Panc1 (cell line): ENCODE measurements around the gene NTSR2. TPM values are rescaled to one million over a fixed set of nuclear protein-coding genes. Genes with fewer than 3 reads are reported as not detected.

Source experiments
- ATAC-seq: fragments of 200-7000 bp; cut with Tn5 transposase; 2 replicates; pipeline ENCODE4 v1.9.1; 2020; ENCODE audit warnings: mild to moderate bottlenecking, moderate library complexity
- BruUV-seq: library from RNA; stranded (reverse); fragments of 400-500 nt; replicated peaks from 2 replicates; lab custom pipeline; 2021; lab: Mats Ljungman, UMichigan
- CTCF ChIA-PET: fragments of 300-600 bp; sonication (Branson Sonifier 250); formaldehyde crosslinking; loops from one replicate; lab custom pipeline; 2022; ENCODE audit warnings: antibody characterized with exemption; lab: Charles Lee
- POLR2A ChIA-PET: fragments of 300-600 bp; sonication (Branson Sonifier 250); formaldehyde crosslinking; loops from one replicate; lab custom pipeline; 2022; ENCODE audit warnings: antibody characterized with exemption; lab: Charles Lee
- DNase-seq: peaks from one replicate; pipeline ENCODE4 v3.0.0-alpha.2; 2010; ENCODE audit warnings: low read depth, low spot score
- H3K27ac ChIP-seq: 2 replicates; pipeline ENCODE4 v1.5.1; 2011; ENCODE audit warnings: mild to moderate bottlenecking, low read length, inconsistent platforms
- H3K27me3 ChIP-seq: fragments of 200-500 bp; sonication (Bioruptor generic); 2 replicates; pipeline ENCODE4 v1.6.0; 2014; ENCODE audit warnings: low read length, inconsistent platforms; ENCODE audit not compliant: control insufficient read depth, insufficient read depth
- H3K36me3 ChIP-seq: fragments of 200-500 bp; sonication (Bioruptor generic); 2 replicates; pipeline ENCODE4 v1.5.1; 2014; ENCODE audit warnings: inconsistent platforms, mild to moderate bottlenecking, low read length, moderate library complexity; ENCODE audit not compliant: control insufficient read depth, insufficient read depth
- H3K4me1 ChIP-seq: 2 replicates; pipeline ENCODE4 v1.5.1; 2011; ENCODE audit warnings: inconsistent platforms, mild to moderate bottlenecking, low read length, moderate library complexity; ENCODE audit not compliant: control insufficient read depth, insufficient read depth
- H3K4me3 ChIP-seq, 2 experiments: 2 replicates each; pipeline ENCODE4 v1.5.1; 2011 to 2012; ENCODE audit warnings: low read depth in 2 of 2, low read length in 2 of 2, mild to moderate bottlenecking in 2 of 2, inconsistent platforms in 1 of 2, moderate library complexity in 1 of 2
- H3K9me3 ChIP-seq: fragments of 200-500 bp; sonication (Bioruptor generic); 2 replicates; pipeline ENCODE4 v1.5.1; 2014; ENCODE audit warnings: low read depth, mild to moderate bottlenecking, inconsistent platforms, low read length, moderate library complexity; ENCODE audit not compliant: control insufficient read depth, insufficient read depth
- POLR2AphosphoS5 ChIP-seq: IDR thresholded peaks from 2 replicates; pipeline ENCODE4 v1.6.1; 2012; ENCODE audit warnings: mild to moderate bottlenecking, low read depth, low read length, moderate library complexity
- SIN3A ChIP-seq: IDR thresholded peaks from 2 replicates; pipeline ENCODE4 v1.6.1; 2012; ENCODE audit warnings: low read depth, mild to moderate bottlenecking, low read length, moderate library complexity, borderline replicate concordance; ENCODE audit not compliant: insufficient read depth
- TCF7L2 ChIP-seq: IDR thresholded peaks from 2 replicates; pipeline ENCODE4 v1.6.1; 2011; ENCODE audit warnings: mild to moderate bottlenecking, low read depth, low read length, inconsistent platforms
- in situ Hi-C: cut with HindIII; loops from 2 replicates; pipeline ENCODE4 v1.10.0; 2016; ENCODE audit warnings: low sequenced_read_pairs, low pct_unique_long_range_greater_than_20kb
- intact Hi-C: fragments of 100-400 bp; cut with micrococcal nuclease; formaldehyde crosslinking; loops from one replicate; pipeline ENCODE4 v1.10.0; 2022; ENCODE audit not compliant: unreplicated experiment
- total RNA-seq: library from RNA; stranded (reverse); gene quantifications from one replicate; pipeline ENCODE4 v1.2.1, GENCODE V29; 2021; ENCODE audit not compliant: unreplicated experiment
- TF ChIP-seq, protein P1 (sequence below): fragments of 450-650 bp; IDR thresholded peaks from 2 replicates; pipeline ENCODE4 v1.5.1; 2017; ENCODE audit warnings: mild to moderate bottlenecking
- TF ChIP-seq, protein P2 (sequence below), 2 experiments: IDR thresholded peaks; 2 replicates each; pipeline ENCODE4 v1.6.1; 2011 to 2012; ENCODE audit warnings: low read depth in 2 of 2, control low read depth in 1 of 2, low read length in 1 of 2, mild to moderate bottlenecking in 1 of 2, moderate library complexity in 1 of 2; ENCODE audit not compliant: insufficient read depth in 1 of 2

NTSR2 gene
- total RNA-seq, 1 experiment from 2014 or later, result 0.15 TPM

DNA sequence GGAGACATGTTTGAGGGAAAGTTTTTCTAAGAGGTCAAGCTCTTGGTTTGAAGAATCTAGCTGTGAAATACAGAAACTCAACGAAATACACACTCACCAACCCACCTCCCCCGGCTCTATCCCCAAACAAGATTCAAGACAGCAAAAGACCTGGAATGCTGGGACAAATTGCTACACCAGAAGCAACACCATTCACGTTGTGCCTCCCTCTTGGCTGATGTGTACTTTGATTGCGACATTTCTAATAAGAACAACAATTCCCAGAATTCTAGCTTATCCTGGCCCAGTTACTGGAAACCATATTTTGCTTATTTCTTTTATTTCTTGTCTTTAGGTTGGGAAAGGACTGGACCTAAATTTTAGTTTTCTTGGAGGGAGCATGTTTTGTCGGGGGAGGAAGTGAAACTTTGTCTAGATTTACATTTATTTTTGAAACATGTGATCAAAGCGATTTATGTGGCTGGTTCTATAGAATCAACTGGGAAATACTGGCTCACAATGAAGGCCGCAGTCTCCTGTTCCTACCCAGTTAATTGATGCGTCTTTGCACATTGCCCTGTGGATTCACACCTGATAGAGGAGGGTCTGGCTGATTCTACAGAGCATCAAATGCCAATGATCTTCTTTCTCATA lies 46.8 kb upstream of the NTSR2 start:
- H3K27ac ChIP-seq, result no peak overlapping the region
- no TSS peak for BruUV-seq
- no peaks in the 10 kb centered on the region for H3K36me3 ChIP-seq
- ATAC-seq (no peak), DNase-seq (no peak)
- H3K4me1 ChIP-seq, result no peaks in the 10 kb centered on the region
- POLR2A ChIA-PET, result no interaction called here
- intact Hi-C loops (no loop called here), in situ Hi-C loops (no loop called here)
- TF ChIP-seq, protein P1, sequence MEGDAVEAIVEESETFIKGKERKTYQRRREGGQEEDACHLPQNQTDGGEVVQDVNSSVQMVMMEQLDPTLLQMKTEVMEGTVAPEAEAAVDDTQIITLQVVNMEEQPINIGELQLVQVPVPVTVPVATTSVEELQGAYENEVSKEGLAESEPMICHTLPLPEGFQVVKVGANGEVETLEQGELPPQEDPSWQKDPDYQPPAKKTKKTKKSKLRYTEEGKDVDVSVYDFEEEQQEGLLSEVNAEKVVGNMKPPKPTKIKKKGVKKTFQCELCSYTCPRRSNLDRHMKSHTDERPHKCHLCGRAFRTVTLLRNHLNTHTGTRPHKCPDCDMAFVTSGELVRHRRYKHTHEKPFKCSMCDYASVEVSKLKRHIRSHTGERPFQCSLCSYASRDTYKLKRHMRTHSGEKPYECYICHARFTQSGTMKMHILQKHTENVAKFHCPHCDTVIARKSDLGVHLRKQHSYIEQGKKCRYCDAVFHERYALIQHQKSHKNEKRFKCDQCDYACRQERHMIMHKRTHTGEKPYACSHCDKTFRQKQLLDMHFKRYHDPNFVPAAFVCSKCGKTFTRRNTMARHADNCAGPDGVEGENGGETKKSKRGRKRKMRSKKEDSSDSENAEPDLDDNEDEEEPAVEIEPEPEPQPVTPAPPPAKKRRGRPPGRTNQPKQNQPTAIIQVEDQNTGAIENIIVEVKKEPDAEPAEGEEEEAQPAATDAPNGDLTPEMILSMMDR, result no peak
- no peaks in the 10 kb centered on the region for H3K27me3 ChIP-seq
- CTCF ChIA-PET, result interaction anchor here (0.7 kb wide), 1 partner anchor 96 kb away, joined by 3 read pairs; no protein-coding TSS in a partner anchor
- H3K9me3 ChIP-seq, result no peaks in the 10 kb centered on the region
- H3K4me3 ChIP-seq, result no peak overlapping the region

DNA sequence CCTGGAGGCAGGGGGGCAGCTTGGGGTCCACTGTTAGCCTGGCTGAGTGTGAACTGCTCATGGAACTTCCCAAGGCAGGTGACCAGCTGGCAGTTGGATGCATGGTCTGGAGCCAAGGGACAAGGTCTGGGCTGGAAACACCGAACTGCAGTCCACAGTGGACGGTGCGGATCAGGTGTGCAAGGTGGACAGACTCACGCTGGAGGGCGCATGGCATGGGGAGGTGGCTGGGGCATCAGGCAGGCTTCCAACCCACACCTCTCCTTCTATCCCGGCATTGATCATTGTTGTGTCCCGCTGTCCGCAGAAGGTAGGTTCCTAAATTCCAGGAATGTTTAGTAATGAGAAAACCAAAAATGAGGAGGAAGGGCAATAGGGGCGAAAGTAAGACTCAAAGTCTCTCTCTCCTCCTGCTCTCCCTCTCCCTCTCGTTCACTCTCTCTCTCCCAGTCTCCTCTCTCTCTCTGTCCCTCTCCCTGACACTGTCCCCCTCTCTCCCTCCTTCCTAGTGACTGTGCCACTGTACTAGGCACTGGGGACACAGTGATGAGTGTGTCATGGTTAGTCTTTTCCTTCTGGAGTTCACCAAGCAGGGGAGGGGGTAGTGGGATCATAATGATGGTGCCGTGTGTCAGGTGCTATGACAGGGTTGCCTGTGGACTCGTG lies 46.1 kb upstream of the NTSR2 start:
- H3K4me3 ChIP-seq, result no peak overlapping the region
- TF ChIP-seq, protein P2, sequence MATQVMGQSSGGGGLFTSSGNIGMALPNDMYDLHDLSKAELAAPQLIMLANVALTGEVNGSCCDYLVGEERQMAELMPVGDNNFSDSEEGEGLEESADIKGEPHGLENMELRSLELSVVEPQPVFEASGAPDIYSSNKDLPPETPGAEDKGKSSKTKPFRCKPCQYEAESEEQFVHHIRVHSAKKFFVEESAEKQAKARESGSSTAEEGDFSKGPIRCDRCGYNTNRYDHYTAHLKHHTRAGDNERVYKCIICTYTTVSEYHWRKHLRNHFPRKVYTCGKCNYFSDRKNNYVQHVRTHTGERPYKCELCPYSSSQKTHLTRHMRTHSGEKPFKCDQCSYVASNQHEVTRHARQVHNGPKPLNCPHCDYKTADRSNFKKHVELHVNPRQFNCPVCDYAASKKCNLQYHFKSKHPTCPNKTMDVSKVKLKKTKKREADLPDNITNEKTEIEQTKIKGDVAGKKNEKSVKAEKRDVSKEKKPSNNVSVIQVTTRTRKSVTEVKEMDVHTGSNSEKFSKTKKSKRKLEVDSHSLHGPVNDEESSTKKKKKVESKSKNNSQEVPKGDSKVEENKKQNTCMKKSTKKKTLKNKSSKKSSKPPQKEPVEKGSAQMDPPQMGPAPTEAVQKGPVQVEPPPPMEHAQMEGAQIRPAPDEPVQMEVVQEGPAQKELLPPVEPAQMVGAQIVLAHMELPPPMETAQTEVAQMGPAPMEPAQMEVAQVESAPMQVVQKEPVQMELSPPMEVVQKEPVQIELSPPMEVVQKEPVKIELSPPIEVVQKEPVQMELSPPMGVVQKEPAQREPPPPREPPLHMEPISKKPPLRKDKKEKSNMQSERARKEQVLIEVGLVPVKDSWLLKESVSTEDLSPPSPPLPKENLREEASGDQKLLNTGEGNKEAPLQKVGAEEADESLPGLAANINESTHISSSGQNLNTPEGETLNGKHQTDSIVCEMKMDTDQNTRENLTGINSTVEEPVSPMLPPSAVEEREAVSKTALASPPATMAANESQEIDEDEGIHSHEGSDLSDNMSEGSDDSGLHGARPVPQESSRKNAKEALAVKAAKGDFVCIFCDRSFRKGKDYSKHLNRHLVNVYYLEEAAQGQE (IDR thresholded peaks at IDR 0.05; ENCODE audit: insufficient read depth in 1 of 2, low read depth in 2 of 2, low read length in 1 of 2), result no peak
- in situ Hi-C loops (no loop called here), intact Hi-C loops (no loop called here)
- no peak for DNase-seq
- ChIA-PET POLR2A (no interaction called here), CTCF (interaction anchor here (0.7 kb wide), 1 partner anchor 95 kb away, joined by 3 read pairs; no protein-coding TSS in a partner anchor)
- H3K27ac ChIP-seq, result no peak overlapping the region
- ATAC-seq, result no peak
- no peaks in the 10 kb centered on the region for H3K27me3 ChIP-seq
- no TSS peak for BruUV-seq
- no peaks in the 10 kb centered on the region for H3K9me3 ChIP-seq
- H3K4me1 ChIP-seq, result no peaks in the 10 kb centered on the region
- no peaks in the 10 kb centered on the region for H3K36me3 ChIP-seq

DNA sequence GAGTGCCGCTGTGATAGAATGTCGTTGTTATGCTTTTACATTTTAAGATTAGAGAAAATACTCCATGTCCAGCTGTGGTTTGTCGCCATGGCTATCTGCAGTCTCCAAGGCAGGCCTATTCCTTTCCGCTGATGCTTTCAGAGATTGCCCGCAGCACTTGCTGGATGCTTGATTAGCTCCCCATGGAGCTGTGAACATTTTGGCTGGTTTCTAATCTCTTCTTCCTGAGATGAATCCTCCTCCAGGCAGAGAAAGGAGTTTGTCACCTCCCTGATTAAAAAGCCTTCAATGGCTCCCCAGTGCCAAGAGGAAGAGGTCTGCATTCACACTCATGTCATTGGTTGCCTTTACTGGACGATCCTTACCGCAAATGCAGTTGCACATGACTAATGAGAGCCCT lies 43.8 kb upstream of the NTSR2 start:
- H3K27ac ChIP-seq, result no peak overlapping the region
- intact Hi-C loops (no loop called here), in situ Hi-C loops (no loop called here)
- H3K4me1 ChIP-seq, result no peaks in the 10 kb centered on the region; the same call in 1 of the 2 replicates
- CTCF ChIA-PET, result no interaction called here
- TF ChIP-seq SIN3A (no peak), POLR2AphosphoS5 (no peak), TCF7L2 (no peak)
- TF ChIP-seq, protein P1, result no peak
- TF ChIP-seq, protein P2 (IDR thresholded peaks at IDR 0.05; ENCODE audit: insufficient read depth in 1 of 2, low read depth in 2 of 2, low read length in 1 of 2), result no peak
- no peak overlapping the region for H3K4me3 ChIP-seq
- no peaks in the 10 kb centered on the region for H3K9me3 ChIP-seq
- no TSS peak for BruUV-seq
- no peaks in the 10 kb centered on the region for H3K27me3 ChIP-seq
- ATAC-seq (no peak), DNase-seq (no peak)
- no peaks in the 10 kb centered on the region for H3K36me3 ChIP-seq
- POLR2A ChIA-PET, result no interaction called here
